ENCODE data around the gene ADAM12.

DNA sequence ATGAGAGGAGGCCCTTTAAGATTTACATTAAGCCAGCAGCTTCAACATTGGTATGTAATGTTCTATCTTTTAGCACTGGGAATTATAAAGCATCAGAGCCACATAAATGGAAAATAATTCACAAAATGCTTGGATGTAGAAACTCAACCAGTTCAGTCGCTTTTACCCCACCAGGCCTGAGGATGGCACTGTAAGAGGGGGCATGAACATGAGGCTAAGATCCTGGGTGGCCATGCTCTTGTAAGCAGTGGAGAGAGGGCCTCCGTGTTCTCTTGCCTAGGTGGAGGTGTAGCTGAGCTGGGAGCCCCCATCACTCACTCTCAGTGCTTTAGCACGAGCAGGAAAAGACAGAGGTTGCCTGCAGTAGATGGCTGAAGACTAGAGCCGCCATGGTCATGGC lies 253.1 kb downstream of the ADAM12 start:
- TF ChIP-seq POLR2A (IDR thresholded peaks at IDR 0.05; ENCODE audit: low read depth, low read length), result no peak
- no peak for TF ChIP-seq TAF1 (IDR thresholded peaks at IDR 0.05; ENCODE audit: low read depth, low read length)
- no peak for TF ChIP-seq PAX5 (IDR thresholded peaks at IDR 0.05; ENCODE audit: insufficient read depth, low read length, severe bottlenecking)

Measured in GM12891 (cell line).